ENCODE data around the gene LITAFD.

- TF ChIP-seq POLR2AphosphoS5 (IDR thresholded peaks at IDR 0.05; ENCODE audit: low read depth, low read length) (no peak), POLR2A (IDR thresholded peaks at IDR 0.05; ENCODE audit: low read depth, low read length) (no peak)
Observed at GRCh38 chr16:8903004-8903403, 20.9 kb downstream of the LITAFD start.
